Astrocyte of the spinal cord (primary cell): ENCODE results near the gene NT5DC4.

Source experiments
- DNase-seq: peaks from one replicate; pipeline ENCODE4 v3.0.0; 2011; ENCODE audit warnings: low read depth, low spot score
- H3K4me3 ChIP-seq: 2 replicates; pipeline ENCODE4 v1.5.1; 2011; ENCODE audit warnings: low read depth, mild to moderate bottlenecking, low read length, moderate library complexity
- in situ Hi-C: cut with HindIII; loops from 2 replicates; pipeline ENCODE4 v1.10.0; 2017; ENCODE audit warnings: low sequenced_read_pairs
- TF ChIP-seq, protein P1 (sequence below): IDR thresholded peaks from 2 replicates; pipeline ENCODE4 v1.5.1; 2012; ENCODE audit warnings: low read depth, mild to moderate bottlenecking, low read length, inconsistent platforms

Gene NT5DC4

DNA sequence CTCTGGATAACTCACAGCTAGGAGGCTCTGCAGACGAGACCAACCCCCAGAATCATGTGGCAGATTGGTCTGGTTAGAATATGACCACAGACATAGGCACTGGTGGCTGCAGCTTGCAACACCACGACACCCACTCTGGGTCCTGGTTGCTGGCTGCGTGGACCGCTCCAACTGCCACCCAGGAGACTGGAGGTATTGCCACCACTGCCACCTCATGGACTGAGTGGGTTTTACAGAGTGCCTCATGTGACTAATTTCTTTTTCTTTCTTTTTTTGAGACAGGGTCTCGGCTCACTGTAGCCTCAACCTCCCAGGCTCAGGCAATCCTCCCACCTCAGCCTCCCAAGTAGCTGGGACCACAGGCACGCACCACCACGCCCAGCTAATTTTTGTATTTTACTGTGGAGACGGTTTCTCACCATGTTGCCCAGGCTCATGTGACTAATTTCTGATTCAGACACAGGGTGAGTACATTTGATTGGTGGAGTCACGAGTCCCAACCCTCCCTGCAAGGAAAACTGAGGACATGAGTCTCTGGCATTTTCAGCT is 29.9 kb upstream of the NT5DC4 start:
- H3K4me3 ChIP-seq, result no peak overlapping the region
- in situ Hi-C loops, result no loop called here
- DNase-seq, result peak; percentile 41
- TF ChIP-seq, protein P1, sequence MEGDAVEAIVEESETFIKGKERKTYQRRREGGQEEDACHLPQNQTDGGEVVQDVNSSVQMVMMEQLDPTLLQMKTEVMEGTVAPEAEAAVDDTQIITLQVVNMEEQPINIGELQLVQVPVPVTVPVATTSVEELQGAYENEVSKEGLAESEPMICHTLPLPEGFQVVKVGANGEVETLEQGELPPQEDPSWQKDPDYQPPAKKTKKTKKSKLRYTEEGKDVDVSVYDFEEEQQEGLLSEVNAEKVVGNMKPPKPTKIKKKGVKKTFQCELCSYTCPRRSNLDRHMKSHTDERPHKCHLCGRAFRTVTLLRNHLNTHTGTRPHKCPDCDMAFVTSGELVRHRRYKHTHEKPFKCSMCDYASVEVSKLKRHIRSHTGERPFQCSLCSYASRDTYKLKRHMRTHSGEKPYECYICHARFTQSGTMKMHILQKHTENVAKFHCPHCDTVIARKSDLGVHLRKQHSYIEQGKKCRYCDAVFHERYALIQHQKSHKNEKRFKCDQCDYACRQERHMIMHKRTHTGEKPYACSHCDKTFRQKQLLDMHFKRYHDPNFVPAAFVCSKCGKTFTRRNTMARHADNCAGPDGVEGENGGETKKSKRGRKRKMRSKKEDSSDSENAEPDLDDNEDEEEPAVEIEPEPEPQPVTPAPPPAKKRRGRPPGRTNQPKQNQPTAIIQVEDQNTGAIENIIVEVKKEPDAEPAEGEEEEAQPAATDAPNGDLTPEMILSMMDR, result peak; percentile 44

DNA sequence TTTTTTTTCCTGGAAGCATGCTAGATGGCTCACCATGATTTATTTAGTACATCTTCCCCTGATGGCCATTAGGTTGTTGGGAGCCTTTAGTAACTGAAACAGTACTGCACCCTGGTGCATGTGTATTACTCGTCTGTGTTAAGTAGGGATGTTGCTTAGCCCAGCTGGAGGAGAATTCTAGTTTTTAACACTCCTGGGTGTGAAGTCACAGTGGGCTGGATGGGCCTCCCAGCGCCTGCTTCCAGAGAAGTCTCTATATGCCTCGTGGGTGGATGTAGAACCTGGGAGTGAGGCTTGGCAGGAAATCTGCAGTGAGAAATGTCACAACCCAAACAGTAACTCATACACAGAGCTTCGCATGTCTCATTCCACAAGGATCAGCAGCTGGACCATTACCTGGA is 28.9 kb upstream of the NT5DC4 start:
- in situ Hi-C loops, result no loop called here
- no peak overlapping the region for H3K4me3 ChIP-seq
- TF ChIP-seq, protein P1, result no peak
- no peak for DNase-seq

DNA sequence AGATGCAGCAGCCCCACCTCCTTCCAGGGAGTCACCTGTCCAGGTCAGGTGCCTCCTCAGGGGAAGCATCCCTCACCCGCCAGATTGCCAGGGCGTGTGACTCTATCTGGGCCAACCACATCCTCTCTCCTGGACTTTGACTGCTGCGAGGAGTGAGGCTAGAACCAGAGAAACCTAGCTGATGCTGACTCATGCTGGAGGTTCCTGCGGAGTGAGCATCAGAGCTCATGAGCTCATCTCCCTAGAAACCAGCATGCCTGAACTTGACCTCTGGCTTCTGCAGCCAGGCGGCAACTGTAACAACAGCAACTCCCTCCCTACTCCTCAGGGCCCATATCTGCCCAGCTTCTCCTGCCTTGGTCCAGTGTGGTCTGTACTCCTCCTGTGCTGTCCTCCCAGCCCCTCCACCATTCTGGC is 28.3 kb upstream of the NT5DC4 start:
- TF ChIP-seq, protein P1, result no peak
- peak; percentile 95 for DNase-seq
- in situ Hi-C loops, result no loop called here
- H3K4me3 ChIP-seq, result no peak overlapping the region

DNA sequence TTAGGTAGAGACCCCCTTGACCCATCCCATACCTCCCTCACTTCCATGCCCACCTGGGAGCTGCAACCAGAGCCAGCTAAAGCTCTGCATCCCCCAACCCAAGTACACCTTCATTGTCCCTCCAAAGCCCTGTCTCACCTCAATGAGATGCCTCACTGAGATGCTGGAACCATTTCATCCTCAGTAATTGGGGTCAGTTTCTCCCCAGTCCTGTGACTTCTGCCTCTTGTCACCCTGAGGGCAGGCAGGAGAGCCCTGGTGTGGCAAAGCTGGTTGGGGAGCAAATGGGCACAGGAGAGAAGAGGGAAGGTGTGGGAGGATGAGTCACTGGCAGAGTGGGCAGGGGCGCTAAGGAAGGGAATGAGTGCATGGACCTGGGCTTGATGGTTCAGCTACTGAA is 27.9 kb upstream of the NT5DC4 start:
- DNase-seq, result peak; percentile 13
- TF ChIP-seq, protein P1, result no peak
- no peak overlapping the region for H3K4me3 ChIP-seq
- in situ Hi-C loops, result no loop called here

DNA sequence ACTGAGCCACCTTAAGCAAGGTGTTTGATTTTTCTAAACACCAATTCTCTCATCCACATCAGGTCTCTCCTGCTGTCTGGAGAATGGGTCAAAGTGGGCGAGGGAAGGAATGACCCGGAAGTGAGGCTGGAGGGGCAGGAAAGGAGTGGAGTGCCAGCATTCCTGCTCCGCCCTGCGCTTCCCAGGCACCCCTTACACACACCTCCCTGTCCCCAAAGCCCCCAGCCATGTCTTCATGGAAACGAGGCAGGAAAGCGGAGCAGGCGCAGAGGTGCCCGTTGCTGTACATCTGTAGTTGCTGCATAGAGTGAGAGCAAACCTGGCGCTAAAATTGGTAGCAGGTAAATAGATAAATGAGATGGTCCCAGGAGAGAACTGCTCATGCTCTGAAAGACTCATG is 27.2 kb upstream of the NT5DC4 start:
- no peak for DNase-seq
- no peak overlapping the region for H3K4me3 ChIP-seq
- in situ Hi-C loops, result no loop called here
- TF ChIP-seq, protein P1, result no peak

DNA sequence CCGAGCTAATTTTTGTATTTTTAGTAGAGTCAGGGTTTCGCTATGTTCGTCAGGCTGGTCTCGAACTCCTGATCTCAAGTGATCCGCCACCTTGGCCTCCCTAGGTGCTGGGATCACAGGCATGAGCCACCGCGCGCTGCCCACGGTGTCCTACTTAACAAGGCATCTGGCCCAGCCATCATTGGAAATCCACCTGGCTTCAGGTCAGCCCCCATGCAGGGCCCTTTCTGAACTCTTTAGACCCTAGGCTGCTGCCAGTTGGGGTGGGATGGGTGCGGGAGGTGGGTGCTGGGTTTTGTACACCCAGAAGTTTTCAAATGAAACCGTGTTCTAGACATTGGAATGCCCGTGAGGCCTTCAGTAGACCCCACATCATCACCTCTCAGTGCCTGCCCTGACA is 26.6 kb upstream of the NT5DC4 start:
- H3K4me3 ChIP-seq, result no peak overlapping the region
- no peak for DNase-seq
- in situ Hi-C loops, result no loop called here
- TF ChIP-seq, protein P1, result no peak

DNA sequence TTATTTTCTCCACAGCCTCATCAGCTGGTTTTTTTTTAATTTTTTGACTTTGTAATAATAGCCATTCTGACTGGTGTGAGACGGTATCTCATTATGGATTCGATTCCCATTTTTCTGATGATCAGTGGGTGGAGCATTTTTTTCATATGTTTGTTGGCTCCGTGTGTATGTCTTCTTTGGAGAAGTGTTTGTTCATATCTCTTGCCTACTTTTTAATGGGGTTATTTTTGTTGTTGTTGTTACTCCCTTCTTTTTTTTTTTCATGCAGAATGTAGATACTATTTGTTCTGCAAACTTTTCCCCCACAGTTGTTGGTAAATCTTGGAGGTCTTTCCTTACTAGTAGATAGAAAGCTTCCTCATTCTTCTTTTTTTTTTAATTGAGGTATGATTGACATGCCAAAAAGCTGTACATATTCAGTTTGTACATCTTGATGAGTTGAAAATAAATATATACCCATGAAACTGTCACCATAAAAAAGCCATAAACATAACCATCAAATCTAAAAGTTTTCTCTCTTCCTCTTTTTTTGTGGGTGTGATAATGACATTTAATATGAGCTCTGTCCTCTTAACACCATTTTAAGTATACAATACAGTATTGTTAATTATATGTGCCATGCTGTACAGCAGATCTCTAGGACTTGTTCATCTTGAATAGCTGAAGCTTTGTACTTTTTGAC is 21.8 kb upstream of the NT5DC4 start:
- in situ Hi-C loops, result no loop called here
- no peak for DNase-seq
- TF ChIP-seq, protein P1, result no peak
- no peak overlapping the region for H3K4me3 ChIP-seq
